ENCODE measurements around the gene ANKRD30A. TPM values are rescaled to one million over a fixed set of nuclear protein-coding genes. Genes with fewer than 3 reads are reported as not detected.

Gene ANKRD30A
- total RNA-seq, 2 experiments from 2014 or later, result not detected

GRCh38 chr10:37263304-37263703 is 137.9 kb downstream of the ANKRD30A start:
- no peak overlapping the region for H3K27ac Mint-ChIP-seq
- no peak for TF ChIP-seq CTCF (IDR thresholded peaks at IDR 0.05)
- intact Hi-C loops (cut with DNase I, micrococcal nuclease), result no loop called here
- H3K4me3 Mint-ChIP-seq, result no peak overlapping the region
- H3K27me3 Mint-ChIP-seq, result no peaks in the 10 kb centered on the region
- no peaks in the 10 kb centered on the region for H3K27me3 ChIP-seq (ENCODE audit: control insufficient read depth in 1 of 2, insufficient read depth in 2 of 2, low read length in 2 of 2)
- no peak overlapping the region for H3K4me3 ChIP-seq (ENCODE audit: low read length)
- peaks cover 0 to 11% of the 10 kb centered on the region in 2 experiments for H3K9me3 ChIP-seq (ENCODE audit: control insufficient read depth in 1 of 2, insufficient read depth in 1 of 2, low read length in 2 of 2)
- no peaks in the 10 kb centered on the region for H3K4me1 Mint-ChIP-seq (ENCODE audit: low read depth)
- no peak for ATAC-seq (ENCODE audit: poor library complexity)
- no peak overlapping the region for H3K27ac ChIP-seq (ENCODE audit: low read depth in 1 of 2, low read length in 2 of 2)
- peaks cover 12% of the 10 kb centered on the region for H3K9me3 Mint-ChIP-seq
- no peaks in the 10 kb centered on the region for H3K36me3 Mint-ChIP-seq (ENCODE audit: low read depth)
- POLR2A ChIA-PET, result no interaction called here
- CTCF ChIA-PET, result no interaction called here
- no peaks in the 10 kb centered on the region for H3K4me1 ChIP-seq (ENCODE audit: insufficient read depth, low read length)
- no peaks in the 10 kb centered on the region for H3K36me3 ChIP-seq (ENCODE audit: insufficient read depth, low read length)
- no peak for DNase-seq

- Histone ChIP-seq H3K9me3 (ENCODE audit: control insufficient read depth in 1 of 2, insufficient read depth in 1 of 2, low read length in 2 of 2) (peaks cover 0 to 11% of the 10 kb centered on the region in 2 experiments), H3K4me1 (ENCODE audit: insufficient read depth, low read length) (no peaks in the 10 kb centered on the region), H3K27ac (ENCODE audit: low read depth in 1 of 2, low read length in 2 of 2) (no peak overlapping the region), H3K36me3 (ENCODE audit: insufficient read depth, low read length) (no peaks in the 10 kb centered on the region), H3K27me3 (ENCODE audit: control insufficient read depth in 1 of 2, insufficient read depth in 2 of 2, low read length in 2 of 2) (no peaks in the 10 kb centered on the region), H3K4me3 (ENCODE audit: low read length) (no peak overlapping the region)
- Mint-ChIP-seq H3K27me3 (no peaks in the 10 kb centered on the region), H3K4me3 (no peak overlapping the region), H3K4me1 (ENCODE audit: low read depth) (no peaks in the 10 kb centered on the region), H3K9me3 (peaks cover 14% of the 10 kb centered on the region), H3K27ac (no peak overlapping the region), H3K36me3 (ENCODE audit: low read depth) (no peaks in the 10 kb centered on the region)
- ChIA-PET CTCF (interaction anchor here (1.0 kb wide), 1 partner anchor 11 kb away, joined by 3 read pairs; no protein-coding TSS in a partner anchor), POLR2A (no interaction called here)
- DNase-seq, result no peak
- ATAC-seq (ENCODE audit: poor library complexity), result no peak
- TF ChIP-seq CTCF (IDR thresholded peaks at IDR 0.05), result no peak
- intact Hi-C loops (cut with DNase I, micrococcal nuclease), result no loop called here
Observed at GRCh38 chr10:37268266-37268665, 142.9 kb downstream of the ANKRD30A start.

DNA sequence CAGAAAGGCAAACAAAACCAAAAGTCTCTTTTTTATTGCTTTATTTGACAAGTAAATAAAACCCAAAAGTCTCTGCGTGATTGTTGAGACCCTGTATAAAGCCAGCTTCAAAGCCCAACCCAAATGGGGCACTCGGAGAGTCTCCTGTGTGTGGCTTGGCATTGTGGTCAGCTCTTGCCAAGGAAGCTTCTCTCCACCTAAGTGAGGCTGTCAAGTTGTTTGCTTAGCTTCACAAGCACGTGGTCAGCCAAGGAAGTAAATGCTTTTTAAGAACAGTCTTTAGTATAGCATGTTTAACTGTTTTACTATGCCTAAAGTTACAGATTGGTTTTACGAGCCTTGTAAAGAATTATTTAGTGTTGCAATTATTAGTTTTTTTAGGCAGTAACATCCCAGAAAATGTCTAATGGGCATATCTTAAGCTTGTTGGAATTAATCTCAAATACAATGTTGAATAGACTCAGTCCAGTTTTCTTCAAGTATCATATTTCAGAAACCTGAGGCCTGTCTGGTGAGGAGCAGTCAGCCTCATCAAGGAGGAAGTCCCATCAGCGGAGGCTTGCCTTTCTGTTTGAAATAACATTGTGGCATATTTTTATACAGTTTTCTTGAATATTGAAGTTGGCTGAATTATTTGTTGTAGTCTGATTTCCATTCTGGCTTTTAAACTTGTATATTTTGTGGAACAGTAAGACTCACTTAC is 144.3 kb downstream of the ANKRD30A start:
- no peak overlapping the region for H3K27ac Mint-ChIP-seq
- Histone ChIP-seq H3K9me3 (ENCODE audit: control insufficient read depth in 1 of 2, insufficient read depth in 1 of 2, low read length in 2 of 2) (peaks cover 0 to 14% of the 10 kb centered on the region in 2 experiments), H3K27me3 (ENCODE audit: control insufficient read depth in 1 of 2, insufficient read depth in 2 of 2, low read length in 2 of 2) (no peaks in the 10 kb centered on the region), H3K4me3 (ENCODE audit: low read length) (no peak overlapping the region), H3K36me3 (ENCODE audit: insufficient read depth, low read length) (no peaks in the 10 kb centered on the region), H3K27ac (ENCODE audit: low read depth in 1 of 2, low read length in 2 of 2) (no peak overlapping the region), H3K4me1 (ENCODE audit: insufficient read depth, low read length) (no peaks in the 10 kb centered on the region)
- H3K36me3 Mint-ChIP-seq (ENCODE audit: low read depth), result no peaks in the 10 kb centered on the region
- TF ChIP-seq CTCF (IDR thresholded peaks at IDR 0.05), result no peak
- ChIA-PET CTCF (no interaction called here), POLR2A (no interaction called here)
- intact Hi-C loops (cut with DNase I, micrococcal nuclease), result no loop called here
- no peaks in the 10 kb centered on the region for H3K4me1 Mint-ChIP-seq (ENCODE audit: low read depth)
- no peaks in the 10 kb centered on the region for H3K27me3 Mint-ChIP-seq
- no peak for DNase-seq
- H3K4me3 Mint-ChIP-seq, result no peak overlapping the region
- H3K9me3 Mint-ChIP-seq, result peaks cover 10% of the 10 kb centered on the region
- ATAC-seq (ENCODE audit: poor library complexity), result no peak

Data from CD4-positive, alpha-beta T cell (primary cell).